Testis (tissue), 3 donors: ENCODE measurements around the gene SIPA1L3. TPM values are rescaled to one million over a fixed set of nuclear protein-coding genes. Genes with fewer than 3 reads are reported as not detected.

Experiments used
- DNase-seq: peaks from one replicate; pipeline ENCODE4 v3.0.0-alpha.2; 2019
- H3K27ac ChIP-seq, 2 donors: fragments of 200-600 bp; sonication (generic); one replicate each; pipeline ENCODE4 v1.5.1; 2019
- H3K27me3 ChIP-seq: fragments of 200-600 bp; sonication (generic); one replicate; pipeline ENCODE4 v1.5.1; 2019
- H3K36me3 ChIP-seq: fragments of 200-600 bp; sonication (generic); one replicate; pipeline ENCODE4 v1.5.1; 2017; ENCODE audit warnings: low read depth; ENCODE audit errors: missing control alignments
- H3K4me1 ChIP-seq: fragments of 200-600 bp; sonication (generic); one replicate; pipeline ENCODE4 v1.5.1; 2019
- H3K4me3 ChIP-seq, 2 donors: fragments of 200-600 bp; sonication (generic); one replicate each; pipeline ENCODE4 v1.5.1; 2017 to 2019
- H3K9me3 ChIP-seq: fragments of 200-600 bp; sonication (generic); one replicate; pipeline ENCODE4 v1.5.1; 2017
- POLR2A ChIP-seq: fragments of 450-650 bp; IDR thresholded peaks from one replicate; pipeline ENCODE4 v1.6.1; 2017; ENCODE audit warnings: antibody characterized with exemption, mild to moderate bottlenecking, moderate library complexity
- WGBS, 2 donors: methylation state at CpG; one replicate each; pipeline ENCODE4 v1.1.5; 2018; 5-methylcytosine and 5-hydroxymethylcytosine counted together
- intact Hi-C: fragments of 100-400 bp; cut with DNase I; formaldehyde crosslinking; loops from one replicate; pipeline ENCODE4 v1.15.1; 2023; ENCODE audit warnings: low total_unique reads
- polyA plus RNA-seq: library from polyadenylated mRNA; stranded (reverse); fragments of 350-450 nt; fragmentation: Illumina TruSeq; extraction: RNeasy Lipid Tissue Mini Kit (QIAGEN cat#74804); gene quantifications from one replicate; pipeline ENCODE4 v1.2.3, GENCODE V29; 2014; ENCODE audit warnings: low read depth, low replicate concordance; ENCODE audit not compliant: insufficient read depth
- total RNA-seq, 2 donors: library from RNA; depleted of rRNA; stranded (reverse); fragments of >200 nt; gene quantifications; one replicate each; pipeline ENCODE4 v1.2.3, GENCODE V29; 2016
- TF ChIP-seq, protein P1 (sequence below), 3 experiments: fragments of 450-650 bp in 2 of 3; fragments of 200-600 bp in 1 of 3; sonication (generic) in 1 of 3; IDR thresholded peaks; one replicate each; pipeline ENCODE4 v1.5.1; 2016 to 2019; ENCODE audit warnings: antibody characterized with exemption in 3 of 3, mild to moderate bottlenecking in 2 of 3, moderate library complexity in 1 of 3

SIPA1L3 gene
- total and polyA plus RNA-seq, 3 donors from 2014 or later: 21.1 to 47.6 (median 43.7) TPM

DNA sequence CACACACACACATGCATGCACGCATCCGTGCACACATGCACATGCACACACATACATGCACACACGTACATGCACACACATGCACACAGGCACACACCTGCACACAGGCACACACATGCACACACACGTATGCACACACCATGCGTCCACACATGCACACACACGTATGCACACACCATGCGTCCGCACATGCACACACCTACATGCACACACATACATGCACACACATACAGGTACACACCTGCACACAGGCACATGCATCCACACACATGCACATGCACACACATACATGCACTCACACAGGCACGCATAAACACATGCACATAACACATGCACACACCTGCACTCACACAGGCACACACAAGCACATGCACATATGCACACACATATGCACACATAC, 204.9 kb downstream of the SIPA1L3 start:
- H3K27me3 ChIP-seq: no peaks in the 10 kb centered on the region
- TF ChIP-seq, protein P1, sequence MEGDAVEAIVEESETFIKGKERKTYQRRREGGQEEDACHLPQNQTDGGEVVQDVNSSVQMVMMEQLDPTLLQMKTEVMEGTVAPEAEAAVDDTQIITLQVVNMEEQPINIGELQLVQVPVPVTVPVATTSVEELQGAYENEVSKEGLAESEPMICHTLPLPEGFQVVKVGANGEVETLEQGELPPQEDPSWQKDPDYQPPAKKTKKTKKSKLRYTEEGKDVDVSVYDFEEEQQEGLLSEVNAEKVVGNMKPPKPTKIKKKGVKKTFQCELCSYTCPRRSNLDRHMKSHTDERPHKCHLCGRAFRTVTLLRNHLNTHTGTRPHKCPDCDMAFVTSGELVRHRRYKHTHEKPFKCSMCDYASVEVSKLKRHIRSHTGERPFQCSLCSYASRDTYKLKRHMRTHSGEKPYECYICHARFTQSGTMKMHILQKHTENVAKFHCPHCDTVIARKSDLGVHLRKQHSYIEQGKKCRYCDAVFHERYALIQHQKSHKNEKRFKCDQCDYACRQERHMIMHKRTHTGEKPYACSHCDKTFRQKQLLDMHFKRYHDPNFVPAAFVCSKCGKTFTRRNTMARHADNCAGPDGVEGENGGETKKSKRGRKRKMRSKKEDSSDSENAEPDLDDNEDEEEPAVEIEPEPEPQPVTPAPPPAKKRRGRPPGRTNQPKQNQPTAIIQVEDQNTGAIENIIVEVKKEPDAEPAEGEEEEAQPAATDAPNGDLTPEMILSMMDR (IDR thresholded peaks at IDR 0.05): no peak
- TF ChIP-seq POLR2A: no peak
- WGBS, 2 donors: 86 to 93% methylated on average over 8 to 9 of the region's 9 CpGs
- H3K27ac ChIP-seq: no peak overlapping the region
- DNase-seq: no peak
- H3K4me1 ChIP-seq: no peaks in the 10 kb centered on the region
- intact Hi-C loops: no loop called here
- H3K36me3 ChIP-seq: no peaks in the 10 kb centered on the region
- no peaks in the 10 kb centered on the region for H3K9me3 ChIP-seq
- no peak overlapping the region for H3K4me3 ChIP-seq

DNA sequence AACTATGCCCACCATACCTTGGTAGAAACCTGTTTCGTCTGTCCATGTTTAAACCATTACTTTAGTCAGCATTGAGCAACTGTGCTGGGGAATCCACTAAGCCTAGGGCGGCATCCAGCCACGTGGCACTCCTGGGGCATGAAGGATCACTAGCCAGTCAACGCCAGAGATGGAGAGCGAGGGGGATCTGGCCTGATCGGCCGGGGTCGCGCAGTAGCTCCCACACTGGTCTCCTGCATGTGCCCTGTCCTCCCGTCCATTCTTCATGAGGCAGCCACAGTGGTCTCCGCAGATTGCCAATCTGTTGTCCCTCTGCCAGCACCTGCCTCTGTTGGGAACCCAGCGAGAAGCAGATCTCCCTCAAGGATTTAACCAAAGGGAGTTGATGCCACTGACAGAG, 207.6 kb downstream of the SIPA1L3 start:
- H3K9me3 ChIP-seq: no peaks in the 10 kb centered on the region

DNA sequence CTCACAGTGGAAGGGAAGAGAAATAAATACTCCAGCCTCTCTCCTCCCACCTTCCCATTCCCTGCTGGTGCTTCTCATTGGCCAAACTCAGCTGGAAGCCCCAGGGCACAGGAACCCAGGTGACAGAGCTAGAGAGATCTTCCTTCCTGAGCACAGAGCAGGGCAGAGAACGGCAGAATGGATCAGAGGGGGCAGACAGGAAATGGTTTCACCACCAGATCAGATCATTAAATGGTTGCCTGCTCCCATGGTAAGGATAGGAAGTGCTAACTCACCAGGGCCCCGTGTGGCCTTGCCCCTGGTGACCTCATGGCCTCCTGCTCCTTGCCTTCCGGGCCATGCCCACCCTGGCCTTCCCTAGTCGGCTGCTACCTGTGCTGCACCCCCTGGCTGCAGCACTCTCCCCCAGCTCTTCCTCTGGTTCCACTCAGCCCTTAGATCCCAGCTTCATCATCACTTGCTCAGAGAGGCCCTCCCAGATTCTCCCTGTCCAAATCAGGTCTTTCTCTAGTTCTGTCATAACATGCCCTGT, 208.3 kb downstream of the SIPA1L3 start:
- Histone ChIP-seq H3K27me3 (no peaks in the 10 kb centered on the region), H3K27ac (no peak overlapping the region), H3K4me3 (no peak overlapping the region), H3K4me1 (no peaks in the 10 kb centered on the region), H3K9me3 (no peaks in the 10 kb centered on the region), H3K36me3 (no peaks in the 10 kb centered on the region)
- intact Hi-C loops: no loop called here
- no peak for DNase-seq
- WGBS, 2 donors: 62 to 70% methylated on average over 4 of the region's 4 CpGs
- no peak for TF ChIP-seq POLR2A
- TF ChIP-seq, protein P1 (IDR thresholded peaks at IDR 0.05): no peak

More for the DNA sequence above, 207.6 kb downstream of the SIPA1L3 start:
- no peak for TF ChIP-seq POLR2A
- TF ChIP-seq, protein P1 (IDR thresholded peaks at IDR 0.05): no peak
- no peak overlapping the region for H3K27ac ChIP-seq
- 93 to 94% methylated on average over 10 to 12 of the region's 12 CpGs for WGBS, 2 donors
- no peaks in the 10 kb centered on the region for H3K27me3 ChIP-seq
- H3K4me3 ChIP-seq: no peak overlapping the region
- DNase-seq: no peak
- no peaks in the 10 kb centered on the region for H3K4me1 ChIP-seq
- no peaks in the 10 kb centered on the region for H3K36me3 ChIP-seq
- intact Hi-C loops: no loop called here

DNA sequence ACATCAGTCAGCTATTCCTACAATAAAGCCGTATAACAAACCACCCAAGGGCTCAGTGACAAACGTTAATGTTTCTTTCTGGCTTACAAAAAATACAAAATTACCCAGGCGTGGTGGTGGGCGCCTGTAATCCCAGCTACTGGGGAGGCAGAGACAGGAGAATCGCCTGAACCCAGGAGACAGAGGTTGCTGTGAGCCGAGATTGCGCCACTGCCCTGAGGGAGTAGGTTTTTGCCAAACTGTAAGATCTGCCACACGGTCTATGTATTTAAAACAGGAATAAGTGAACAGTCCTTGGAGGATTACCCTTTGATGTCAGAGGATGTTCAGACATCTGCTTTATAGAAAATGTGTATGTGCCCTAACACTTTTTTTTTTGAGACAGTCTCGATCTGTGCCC, 211.2 kb downstream of the SIPA1L3 start:
- H3K27ac ChIP-seq: no peak overlapping the region
- 88 to 89% methylated on average over 9 of the region's 9 CpGs for WGBS, 2 donors
- no peaks in the 10 kb centered on the region for H3K36me3 ChIP-seq

More for the DNA sequence above, 211.2 kb downstream of the SIPA1L3 start:
- intact Hi-C loops: no loop called here
- Histone ChIP-seq H3K9me3 (no peaks in the 10 kb centered on the region), H3K27me3 (no peaks in the 10 kb centered on the region), H3K4me3 (no peak overlapping the region), H3K4me1 (no peaks in the 10 kb centered on the region)
- no peak for DNase-seq
- no peak for TF ChIP-seq POLR2A
- TF ChIP-seq, protein P1 (IDR thresholded peaks at IDR 0.05): no peak
